Gastroesophageal sphincter (tissue), 4 donors: Measurements from ENCODE around the gene BIRC6. TPM values are rescaled to one million over a fixed set of nuclear protein-coding genes. Genes with fewer than 3 reads are reported as not detected.
"Not testable (repeated sequence)": the region's sequence is repeated elsewhere in the genome, so short reads cannot be mapped to it uniquely, and the experiment has no call there.

Experiments
- ATAC-seq: fragments of 150-250 bp; one replicate; pipeline ENCODE4 v1.9.1; 2016; ENCODE audit warnings: mild to moderate bottlenecking, moderate library complexity
- H3K27ac ChIP-seq, 4 donors: fragments of 200-600 bp; sonication (generic) in 3 of 4; 1 replicate in 3 of 4; 2 replicates in 1 of 4; pipeline ENCODE4 v1.5.1; 2016 to 2019
- H3K27me3 ChIP-seq: fragments of 200-600 bp; sonication (generic); one replicate; pipeline ENCODE4 v1.5.1; 2019
- H3K36me3 ChIP-seq, 2 donors: fragments of 200-600 bp; sonication (generic); one replicate each; pipeline ENCODE4 v1.5.1; 2019; ENCODE audit warnings: control low read depth in 1 of 2
- H3K4me1 ChIP-seq, 3 donors: fragments of 200-600 bp; sonication (generic); 1 replicate in 2 of 3; 2 replicates in 1 of 3; pipeline ENCODE4 v1.5.1; 2016 to 2019; ENCODE audit warnings: control low read depth in 2 of 3
- H3K4me3 ChIP-seq, 2 donors: fragments of 200-600 bp; sonication (generic); one replicate each; pipeline ENCODE4 v1.5.1; 2019; ENCODE audit warnings: mild to moderate bottlenecking in 1 of 2, moderate library complexity in 1 of 2
- H3K9me3 ChIP-seq, 3 donors: fragments of 200-600 bp; sonication (generic); one replicate each; pipeline ENCODE4 v1.5.1; 2017 to 2019; ENCODE audit warnings: control low read depth in 2 of 3
- EP300 ChIP-seq: sonication (generic); formaldehyde crosslinking; IDR thresholded peaks from one replicate; pipeline ENCODE4 v1.6.1; 2017; ENCODE audit warnings: antibody characterized with exemption, mild to moderate bottlenecking
- POLR2A ChIP-seq, 2 donors: fragments of 450-650 bp; IDR thresholded peaks; one replicate each; pipeline ENCODE4 v1.6.1; 2017; ENCODE audit warnings: antibody characterized with exemption in 2 of 2, mild to moderate bottlenecking in 2 of 2, moderate library complexity in 1 of 2
- POLR2AphosphoS5 ChIP-seq: sonication (generic); formaldehyde crosslinking; IDR thresholded peaks from one replicate; pipeline ENCODE4 v1.6.1; 2017; ENCODE audit warnings: antibody characterized with exemption
- WGBS, 2 donors: methylation state at CpG; one replicate each; pipeline ENCODE4 v1.1.5; 2018; ENCODE audit warnings: low coverage in 1 of 2; 5-methylcytosine and 5-hydroxymethylcytosine counted together
- total RNA-seq, 4 donors: library from RNA; depleted of rRNA; stranded (reverse); fragments of >200 nt; gene quantifications; one replicate each; pipeline ENCODE4 v1.1.0, GENCODE V29; 2016
- TF ChIP-seq, protein P1 (sequence below), 4 experiments: fragments of 200-600 bp in 2 of 4; fragments of 450-650 bp in 2 of 4; sonication (generic) in 1 of 4; IDR thresholded peaks; one replicate each; pipeline ENCODE4 v1.5.1; 2017 to 2019; ENCODE audit warnings: antibody characterized with exemption in 4 of 4, mild to moderate bottlenecking in 2 of 4, moderate library complexity in 2 of 4

BIRC6 gene
- total RNA-seq, 4 donors from 2014 or later: 69.5 to 168 (median 92.7) TPM

DNA sequence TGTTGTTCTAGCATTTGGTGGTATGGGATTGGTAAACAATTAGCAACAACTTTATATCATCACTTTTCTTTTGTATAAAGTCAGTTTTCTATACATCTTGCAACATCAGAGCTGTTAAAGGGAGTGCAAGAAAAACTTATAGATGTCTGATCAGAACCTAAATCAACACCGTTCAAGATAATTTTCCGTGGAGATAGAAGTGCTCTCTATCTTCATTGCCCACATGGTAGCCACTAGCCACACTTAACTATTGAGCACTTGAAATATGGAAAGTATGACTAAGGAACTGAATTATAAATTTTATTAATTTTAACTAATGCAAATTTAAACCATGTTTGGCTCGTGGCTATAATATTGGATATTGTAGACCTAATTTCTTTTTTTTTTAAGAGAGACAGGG is 276.2 kb downstream of the BIRC6 start:
- no peaks in the 10 kb centered on the region for H3K9me3 ChIP-seq
- peaks cover 0 to 81% of the 10 kb centered on the region in 2 donors for H3K36me3 ChIP-seq
- 89 to 96% methylated on average over 3 of the region's 3 CpGs for WGBS, 2 donors
- no peak for ATAC-seq
- H3K4me1 ChIP-seq: peaks cover 0 to 30% (median 5%) of the 10 kb centered on the region in 3 donors
- H3K27me3 ChIP-seq: no peaks in the 10 kb centered on the region
- TF ChIP-seq, protein P1, sequence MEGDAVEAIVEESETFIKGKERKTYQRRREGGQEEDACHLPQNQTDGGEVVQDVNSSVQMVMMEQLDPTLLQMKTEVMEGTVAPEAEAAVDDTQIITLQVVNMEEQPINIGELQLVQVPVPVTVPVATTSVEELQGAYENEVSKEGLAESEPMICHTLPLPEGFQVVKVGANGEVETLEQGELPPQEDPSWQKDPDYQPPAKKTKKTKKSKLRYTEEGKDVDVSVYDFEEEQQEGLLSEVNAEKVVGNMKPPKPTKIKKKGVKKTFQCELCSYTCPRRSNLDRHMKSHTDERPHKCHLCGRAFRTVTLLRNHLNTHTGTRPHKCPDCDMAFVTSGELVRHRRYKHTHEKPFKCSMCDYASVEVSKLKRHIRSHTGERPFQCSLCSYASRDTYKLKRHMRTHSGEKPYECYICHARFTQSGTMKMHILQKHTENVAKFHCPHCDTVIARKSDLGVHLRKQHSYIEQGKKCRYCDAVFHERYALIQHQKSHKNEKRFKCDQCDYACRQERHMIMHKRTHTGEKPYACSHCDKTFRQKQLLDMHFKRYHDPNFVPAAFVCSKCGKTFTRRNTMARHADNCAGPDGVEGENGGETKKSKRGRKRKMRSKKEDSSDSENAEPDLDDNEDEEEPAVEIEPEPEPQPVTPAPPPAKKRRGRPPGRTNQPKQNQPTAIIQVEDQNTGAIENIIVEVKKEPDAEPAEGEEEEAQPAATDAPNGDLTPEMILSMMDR (IDR thresholded peaks at IDR 0.05): no peak
- TF ChIP-seq POLR2A (IDR thresholded peaks at IDR 0.05): no peak
- TF ChIP-seq POLR2AphosphoS5: no peak
- no peak overlapping the region for H3K4me3 ChIP-seq
- no peak overlapping the region for H3K27ac ChIP-seq

- peaks cover 0 to 100% of the 10 kb centered on the region in 2 donors for H3K36me3 ChIP-seq
- H3K27me3 ChIP-seq, H3K27ac ChIP-seq, H3K4me1 ChIP-seq, ATAC-seq, H3K4me3 ChIP-seq, H3K9me3 ChIP-seq: not testable (repeated sequence)
- WGBS, 2 donors: 88% methylated on average over 5 of the region's 5 CpGs; no CpG with 5 or more reads in 1 of the 2 donors
These were observed 281.7 kb downstream of the BIRC6 start for GRCh38 chr2:32638548-32638947.

GRCh38 chr2:32641180-32641579 is 284.4 kb downstream of the BIRC6 start:
- TF ChIP-seq, protein P1 (IDR thresholded peaks at IDR 0.05): no peak
- TF ChIP-seq POLR2A (IDR thresholded peaks at IDR 0.05): no peak
- Histone ChIP-seq H3K27me3 (no peaks in the 10 kb centered on the region), H3K9me3 (no peaks in the 10 kb centered on the region), H3K4me3 (no peak overlapping the region), H3K36me3 (peaks cover 0 to 100% of the 10 kb centered on the region in 2 donors), H3K4me1 (no peaks in the 10 kb centered on the region), H3K27ac (no peak overlapping the region)
- 91 to 92% methylated on average over 5 of the region's 5 CpGs for WGBS, 2 donors
- ATAC-seq: no peak

DNA sequence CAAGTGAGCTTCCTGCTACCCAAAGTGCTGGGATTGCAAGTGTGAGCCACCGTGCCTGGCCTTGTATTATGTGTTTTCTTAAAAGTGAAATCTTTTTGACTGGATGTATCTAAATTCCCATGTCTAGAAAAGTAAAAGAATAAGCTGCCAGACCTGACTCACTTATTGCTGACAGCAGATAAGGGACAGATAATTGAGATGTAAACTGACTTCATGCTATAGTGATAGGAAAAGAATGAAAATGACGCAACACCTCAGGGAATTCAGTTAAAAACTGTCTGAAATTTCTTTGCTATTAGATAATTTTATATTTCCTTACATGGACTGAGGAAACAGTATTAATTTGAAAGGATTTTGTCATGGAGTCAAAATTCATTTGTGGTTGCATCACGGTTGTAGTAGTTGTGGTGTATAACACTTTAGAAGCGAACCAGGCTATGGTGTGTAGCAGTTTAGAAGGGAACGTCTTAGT is 290.4 kb downstream of the BIRC6 start:
- peaks cover 0 to 2% (median 0%) of the 10 kb centered on the region in 3 donors for H3K4me1 ChIP-seq
- H3K27me3 ChIP-seq: no peaks in the 10 kb centered on the region
- no peak overlapping the region for H3K27ac ChIP-seq
- no peak overlapping the region for H3K4me3 ChIP-seq
- TF ChIP-seq POLR2A (IDR thresholded peaks at IDR 0.05) (no peak), POLR2AphosphoS5 (no peak), EP300 (no peak)
- TF ChIP-seq, protein P1 (IDR thresholded peaks at IDR 0.05): no peak
- H3K9me3 ChIP-seq: no peaks in the 10 kb centered on the region
- peaks cover 0 to 88% of the 10 kb centered on the region in 2 donors for H3K36me3 ChIP-seq
- 63 to 71% methylated on average over 5 of the region's 5 CpGs for WGBS, 2 donors
- peak; percentile 43 for ATAC-seq

- TF ChIP-seq POLR2AphosphoS5 (no peak), EP300 (no peak), POLR2A (IDR thresholded peaks at IDR 0.05) (no peak)
- TF ChIP-seq, protein P1 (IDR thresholded peaks at IDR 0.05): no peak
- Histone ChIP-seq H3K27ac (peak overlapping the region in 1 of 4 donors; percentile 9), H3K27me3 (no peaks in the 10 kb centered on the region), H3K4me1 (peaks cover 0 to 12% (median 0%) of the 10 kb centered on the region in 3 donors), H3K36me3 (peaks cover 0 to 60% of the 10 kb centered on the region in 2 donors), H3K4me3 (no peak overlapping the region), H3K9me3 (no peaks in the 10 kb centered on the region)
- whole genome bisulfite sequencing, 2 donors: 29 to 33% methylated on average over 7 of the region's 7 CpGs
- ATAC-seq: no peak
These were observed 295.9 kb downstream of the BIRC6 start for GRCh38 chr2:32652555-32653209.
